Tibial artery (tissue), 4 donors: ENCODE results near the gene ERGIC1.

Experiments used
- DNase-seq, 2 donors: peaks; one replicate each; pipeline ENCODE4 v3.0.0-alpha.2; 2019
- H3K27ac ChIP-seq, 2 donors: fragments of 200-600 bp; sonication (generic) in 1 of 2; 1 replicate in 1 of 2; 2 replicates in 1 of 2; pipeline ENCODE4 v1.5.1; 2018 to 2019; ENCODE audit warnings: mild to moderate bottlenecking in 1 of 2
- H3K27me3 ChIP-seq, 2 donors: fragments of 200-600 bp; sonication (generic) in 1 of 2; one replicate each; pipeline versions ENCODE4 v1.5.1 to v1.6.0; 2016 to 2019
- H3K36me3 ChIP-seq, 3 donors: fragments of 200-600 bp; sonication (generic) in 2 of 3; one replicate each; pipeline ENCODE4 v1.5.1; 2016 to 2019; ENCODE audit warnings: mild to moderate bottlenecking in 2 of 3
- H3K4me1 ChIP-seq, 4 donors: fragments of 200-600 bp; sonication (generic) in 2 of 4; 1 replicate in 3 of 4; 2 replicates in 1 of 4; pipeline ENCODE4 v1.5.1; 2016 to 2019
- H3K4me3 ChIP-seq, 2 donors: fragments of 200-600 bp; sonication (generic) in 1 of 2; 1 replicate in 1 of 2; 2 replicates in 1 of 2; pipeline ENCODE4 v1.5.1; 2018 to 2019; ENCODE audit warnings: mild to moderate bottlenecking in 2 of 2
- H3K9me3 ChIP-seq, 3 donors: fragments of 200-600 bp; sonication (generic) in 1 of 3; one replicate each; pipeline ENCODE4 v1.5.1; 2016 to 2019
- CTCF ChIP-seq, 2 experiments: fragments of 200-600 bp in 1 of 2; fragments of 450-650 bp in 1 of 2; IDR thresholded peaks; one replicate each; pipeline ENCODE4 v1.5.1; 2017 to 2019; ENCODE audit warnings: antibody characterized with exemption in 2 of 2, mild to moderate bottlenecking in 1 of 2, moderate library complexity in 1 of 2
- intact Hi-C: fragments of 100-400 bp; cut with DNase I; formaldehyde crosslinking; loops from one replicate; pipeline ENCODE4 v1.15.0; 2023; ENCODE audit warnings: low total_unique reads

The ERGIC1 gene

GRCh38 chr5:172973931-172974330 is 139.9 kb downstream of the ERGIC1 start:
- Histone ChIP-seq H3K27ac (no peak overlapping the region), H3K4me1 (no peaks in the 10 kb centered on the region), H3K4me3 (no peak overlapping the region), H3K36me3 (peaks cover 9 to 16% (median 13%) of the 10 kb centered on the region in 3 donors), H3K9me3 (no peaks in the 10 kb centered on the region), H3K27me3 (no peaks in the 10 kb centered on the region)
- intact Hi-C loops, result no loop called here
- no peak for TF ChIP-seq CTCF (IDR thresholded peaks at IDR 0.05)
- DNase-seq, result no peak

GRCh38 chr5:172975289-172975688 is 141.2 kb downstream of the ERGIC1 start:
- Histone ChIP-seq H3K36me3 (peaks cover 0 to 2% (median 0%) of the 10 kb centered on the region in 3 donors), H3K27ac (no peak overlapping the region), H3K4me1 (no peaks in the 10 kb centered on the region), H3K27me3 (no peaks in the 10 kb centered on the region), H3K4me3 (no peak overlapping the region), H3K9me3 (no peaks in the 10 kb centered on the region)
- no peak for TF ChIP-seq CTCF (IDR thresholded peaks at IDR 0.05)
- intact Hi-C loops, result no loop called here
- DNase-seq, result no peak

GRCh38 chr5:172979778-172980177 is 145.7 kb downstream of the ERGIC1 start:
- Histone ChIP-seq H3K36me3 (no peaks in the 10 kb centered on the region), H3K27ac (no peak overlapping the region), H3K27me3 (no peaks in the 10 kb centered on the region), H3K4me1 (peaks cover 0 to 11% (median 5%) of the 10 kb centered on the region in 4 donors), H3K9me3 (no peaks in the 10 kb centered on the region), H3K4me3 (no peak overlapping the region)
- no peak for DNase-seq
- no peak for TF ChIP-seq CTCF (IDR thresholded peaks at IDR 0.05)
- intact Hi-C loops, result loop anchor here (5.0 kb wide), 2 partner anchors 78 to 303 kb away; partner anchors contain the start of gene CREBRF

GRCh38 chr5:172981931-172982330 is 147.9 kb downstream of the ERGIC1 start:
- no peak for DNase-seq
- Histone ChIP-seq H3K27me3 (no peaks in the 10 kb centered on the region), H3K36me3 (peaks cover 6 to 9% (median 7%) of the 10 kb centered on the region in 3 donors), H3K9me3 (no peaks in the 10 kb centered on the region), H3K4me1 (peaks cover 0 to 33% (median 13%) of the 10 kb centered on the region in 4 donors), H3K4me3 (no peak overlapping the region), H3K27ac (no peak overlapping the region)
- intact Hi-C loops, result loop anchor here (5.0 kb wide), 2 partner anchors 75 to 300 kb away; partner anchors contain the start of gene CREBRF
- TF ChIP-seq CTCF (IDR thresholded peaks at IDR 0.05), result no peak

- Histone ChIP-seq H3K4me1 (peaks cover 0 to 40% (median 18%) of the 10 kb centered on the region in 4 donors), H3K27ac (peak within 1 kb of the TSS; percentile 94 to 99), H3K27me3 (no peaks in the 10 kb centered on the region), H3K4me3 (peak within 1 kb of the TSS; percentile 81 to 97), H3K9me3 (no peaks in the 10 kb centered on the region), H3K36me3 (peaks cover 12 to 22% (median 16%) of the 10 kb centered on the region in 3 donors)
- intact Hi-C loops, result loop anchor here (2.0 to 5.0 kb wide), 3 partner anchors 74 to 299 kb away; partner anchors contain the start of genes BNIP1 and CREBRF
- no peak for TF ChIP-seq CTCF (IDR thresholded peaks at IDR 0.05)
- peak; percentile 96 to 99 for DNase-seq
Measured at GRCh38 chr5:172983542-172984243, 149.6 kb downstream of the ERGIC1 start, which contains the start of gene ATP6V0E1. ATP6V0E1 (plus strand) TSS chr5:172983771; CDS start chr5:172983861, 90 bp downstream.
